Muscle of back (tissue), 11 donors: ENCODE results near the gene ATXN7. TPM values are rescaled to one million over a fixed set of nuclear protein-coding genes. Genes with fewer than 3 reads are reported as not detected.

ENCODE experiments used
- DNase-seq, 3 donors: peaks; one replicate each; pipeline versions ENCODE4 v3.0.0 to v3.0.0-alpha.2; 2013
- polyA plus RNA-seq, 10 donors: library from polyadenylated mRNA; unstranded; fragments of 120-200 nt; gene quantifications; one replicate each; pipeline ENCODE4 v1.2.1, GENCODE V29; 2013; ENCODE audit not compliant: insufficient read length in 10 of 10

The ATXN7 gene
- polyA plus RNA-seq, 10 donors: 8.9 to 18.3 (median 11.7) TPM

GRCh38 chr3:63932509-63933212 lies 69.0 kb downstream of the ATXN7 start:
- DNase-seq: no peak

DNA sequence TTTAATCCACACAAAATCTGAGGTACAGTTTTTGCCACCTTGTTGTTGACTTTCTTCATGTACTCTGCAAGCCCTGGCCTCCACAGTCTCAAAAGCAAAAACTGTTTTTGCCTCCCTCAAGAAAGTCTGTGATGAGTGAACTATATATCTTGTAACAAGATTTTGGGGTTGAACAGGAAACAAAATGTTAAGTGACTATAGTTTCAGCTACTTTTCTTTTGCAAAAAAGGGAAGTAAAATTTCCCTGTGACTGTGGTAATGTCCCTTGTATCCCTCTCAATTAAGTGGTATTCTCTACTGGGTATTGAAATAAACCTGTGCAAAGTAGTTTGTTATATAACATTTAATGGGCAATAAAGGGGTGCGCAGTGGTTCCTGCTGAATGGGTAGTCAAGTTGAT lies 69.8 kb downstream of the ATXN7 start:
- no peak for DNase-seq

GRCh38 chr3:63934041-63934866 lies 70.6 kb downstream of the ATXN7 start:
- DNase-seq: no peak

DNA sequence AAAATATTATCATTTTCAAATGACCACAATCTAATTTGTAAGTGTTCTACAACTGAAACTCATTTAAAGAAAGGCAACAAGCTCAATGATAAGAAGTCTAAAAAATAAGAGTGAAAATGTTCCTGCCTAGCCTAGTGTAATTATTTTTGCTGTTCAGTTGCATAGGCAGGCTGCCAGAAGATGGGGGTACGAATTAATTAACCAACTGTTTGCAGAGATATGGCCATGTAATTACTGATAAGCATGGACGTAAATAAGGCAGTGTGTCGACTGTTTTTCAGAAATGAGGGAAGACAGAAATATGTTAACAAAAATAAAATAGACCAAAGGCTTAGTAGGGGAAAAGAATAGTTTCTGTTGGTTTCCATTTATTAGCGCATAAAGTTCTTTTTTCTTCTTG lies 73.3 kb downstream of the ATXN7 start:
- no peak for DNase-seq

- no peak for DNase-seq
Observed at GRCh38 chr3:63937661-63938651, 74.3 kb downstream of the ATXN7 start.

DNA sequence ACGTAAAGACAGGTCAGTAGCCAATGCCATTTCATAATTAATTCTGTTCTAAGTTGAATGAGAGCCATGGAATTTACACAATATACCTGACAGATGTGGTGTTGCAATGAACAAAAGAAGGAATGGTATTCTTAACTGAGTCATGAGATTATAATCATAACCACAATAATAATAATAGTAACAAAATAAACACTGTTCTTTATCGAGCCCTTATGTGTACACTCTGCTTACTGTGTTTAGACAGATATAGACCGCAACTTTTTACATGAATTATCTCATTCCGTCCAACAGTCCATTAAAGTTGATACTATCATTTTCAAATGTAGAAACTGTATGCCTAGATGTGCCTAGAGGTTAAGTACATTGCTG lies 76.7 kb downstream of the ATXN7 start:
- DNase-seq: no peak

DNA sequence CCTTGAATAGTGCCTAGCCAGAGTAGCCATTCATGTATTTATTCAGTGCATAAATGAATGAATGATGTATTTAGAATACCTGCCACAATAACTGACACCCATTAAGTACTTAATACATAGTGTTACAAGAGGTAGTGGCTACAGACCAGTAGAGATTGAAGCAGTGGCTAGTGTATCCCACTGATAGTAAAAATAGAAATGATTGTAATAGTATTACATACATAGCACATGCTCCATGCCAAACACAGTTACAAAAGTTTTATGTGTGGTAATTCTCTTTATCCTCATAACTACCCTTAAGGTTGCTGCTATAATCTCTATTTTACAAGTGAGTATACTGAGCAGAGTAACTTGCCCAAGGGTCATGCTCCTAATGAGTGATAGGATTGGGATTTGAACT lies 78.9 kb downstream of the ATXN7 start:
- no peak for DNase-seq

- DNase-seq: no peak
Observed at GRCh38 chr3:63943678-63944077, 80.0 kb downstream of the ATXN7 start.

- no peak for DNase-seq
Observed at GRCh38 chr3:63945558-63946096, 82.0 kb downstream of the ATXN7 start.

DNA sequence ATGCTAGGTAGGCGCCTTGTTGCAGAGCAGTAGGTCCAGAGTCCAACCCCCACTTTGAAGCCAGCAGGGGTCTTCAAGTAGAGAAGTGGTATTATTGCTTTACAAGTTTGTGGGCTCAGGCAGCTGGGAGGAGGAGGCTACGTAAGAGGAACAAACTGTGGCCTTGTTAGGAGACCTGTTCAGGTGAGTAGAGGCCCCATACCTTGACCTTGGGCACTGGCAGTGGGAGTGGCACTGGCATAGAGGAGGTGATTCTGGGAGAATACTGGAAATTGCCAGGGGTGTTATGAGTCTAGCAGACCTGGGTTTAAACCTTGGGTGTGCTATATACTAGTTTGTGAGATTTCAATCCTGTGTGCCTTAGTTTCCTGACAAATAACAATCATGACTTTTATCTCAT lies 83.1 kb downstream of the ATXN7 start:
- DNase-seq: no peak

- no peak for DNase-seq
Observed at GRCh38 chr3:63947594-63947993, 83.9 kb downstream of the ATXN7 start.

DNA sequence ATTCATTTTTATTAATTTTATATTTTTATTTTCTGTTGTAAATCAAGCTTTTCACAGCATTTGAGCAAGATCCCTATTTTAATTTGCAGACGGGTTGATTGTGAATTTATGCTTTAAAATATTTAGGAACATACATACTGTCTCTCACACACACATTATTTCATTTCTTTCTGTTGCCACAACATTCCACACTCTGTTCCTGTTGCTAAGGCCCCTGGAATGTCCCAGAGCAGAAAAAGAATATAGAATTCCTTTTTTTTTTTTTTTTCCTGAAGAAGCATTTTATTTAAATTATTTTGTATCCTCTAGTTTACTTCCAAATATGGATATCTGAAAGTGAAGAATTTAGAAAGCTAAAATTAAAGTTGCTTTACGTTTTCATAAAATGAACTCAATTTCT lies 85.3 kb downstream of the ATXN7 start:
- peak; percentile 47 to 77 (median 75) for DNase-seq

DNA sequence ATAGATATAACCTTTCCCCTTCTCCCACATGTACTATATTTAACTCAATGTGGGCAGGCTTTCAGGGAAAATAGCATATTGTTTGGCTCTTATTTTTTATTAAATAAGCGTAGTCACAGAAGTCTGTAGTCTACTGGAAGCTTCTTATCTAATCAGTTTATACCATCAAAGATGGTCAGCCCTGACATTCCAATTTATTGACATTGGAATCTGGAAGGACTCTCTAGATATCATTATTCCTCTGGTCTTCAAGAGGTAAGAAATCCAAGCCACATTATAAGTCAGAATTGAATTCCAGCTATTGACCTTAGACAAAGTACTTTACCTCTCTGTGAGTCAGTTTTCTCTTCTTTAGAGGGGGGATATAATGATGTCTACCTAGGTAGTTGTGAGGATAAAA lies 87.0 kb downstream of the ATXN7 start:
- no peak for DNase-seq

DNA sequence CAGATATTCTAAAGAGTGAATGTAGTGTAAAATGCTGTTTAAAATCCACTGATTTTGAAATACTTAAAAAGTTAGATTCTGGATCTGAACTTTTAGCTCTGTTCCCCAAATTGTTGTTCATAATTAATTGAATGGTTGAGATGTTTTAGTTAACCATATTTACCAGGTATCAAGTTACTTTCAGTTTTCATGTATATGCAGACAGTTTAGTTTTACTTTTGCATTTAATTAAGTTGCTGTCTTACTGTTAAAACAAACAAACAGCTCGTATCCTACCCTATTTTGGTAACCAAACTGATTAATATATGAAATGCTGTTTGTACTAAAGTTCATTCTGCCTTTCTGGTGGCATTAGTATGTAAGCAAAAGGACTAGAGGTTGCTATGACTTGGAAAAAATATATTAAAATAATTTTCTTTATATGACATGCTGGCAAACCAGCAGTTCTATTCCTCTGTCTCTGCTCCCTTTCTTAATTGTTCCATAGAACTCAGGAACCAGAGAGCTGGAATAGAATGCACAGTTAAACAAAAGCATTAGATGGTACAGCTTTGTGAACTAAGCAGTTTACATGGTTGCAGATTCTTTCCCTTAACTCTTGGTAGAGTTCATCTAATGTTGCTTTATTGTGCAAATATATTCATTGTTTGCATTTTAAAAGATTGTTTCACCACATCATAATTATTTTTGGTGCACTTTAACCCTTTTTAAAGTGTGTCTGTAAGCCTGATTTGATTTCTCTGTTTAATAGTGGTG lies 88.0 kb downstream of the ATXN7 start:
- DNase-seq: no peak

DNA sequence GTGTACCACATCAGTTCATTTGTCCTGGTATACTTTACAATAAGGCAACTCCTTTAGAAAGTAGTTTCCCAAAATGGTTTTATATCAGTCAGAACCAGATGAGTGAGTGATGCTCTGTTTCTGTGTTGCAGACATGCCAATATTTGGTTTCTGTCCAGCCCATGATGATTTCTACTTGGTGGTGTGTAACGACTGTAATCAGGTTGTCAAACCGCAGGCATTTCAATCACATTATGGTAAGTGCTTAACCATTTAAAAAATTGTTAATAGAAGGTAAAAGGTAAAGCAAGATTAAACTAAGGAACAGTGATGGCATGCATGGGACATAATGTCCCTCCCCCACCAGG lies 88.6 kb downstream of the ATXN7 start:
- no peak for DNase-seq

DNA sequence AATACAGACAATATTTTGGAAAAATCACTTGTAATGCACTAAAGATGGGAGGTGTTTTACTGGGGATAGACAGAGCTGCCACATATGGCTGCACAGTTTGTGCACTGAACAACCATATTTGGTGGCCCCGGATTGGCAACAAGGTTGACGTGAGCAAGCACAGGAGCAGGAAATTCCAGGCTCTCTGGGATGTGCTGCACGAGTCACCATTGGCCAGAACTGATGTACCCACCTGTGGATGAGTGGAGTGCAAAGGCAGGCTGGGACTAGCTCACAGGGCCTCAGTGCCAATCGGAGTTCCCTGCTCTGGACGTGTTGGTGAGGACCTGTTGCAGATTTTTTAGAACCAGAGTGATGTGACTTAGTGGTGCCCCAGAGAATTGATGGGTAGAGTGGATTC lies 90.5 kb downstream of the ATXN7 start:
- no peak for DNase-seq

- DNase-seq: no peak
Observed at GRCh38 chr3:63955036-63955650, 91.5 kb downstream of the ATXN7 start.

DNA sequence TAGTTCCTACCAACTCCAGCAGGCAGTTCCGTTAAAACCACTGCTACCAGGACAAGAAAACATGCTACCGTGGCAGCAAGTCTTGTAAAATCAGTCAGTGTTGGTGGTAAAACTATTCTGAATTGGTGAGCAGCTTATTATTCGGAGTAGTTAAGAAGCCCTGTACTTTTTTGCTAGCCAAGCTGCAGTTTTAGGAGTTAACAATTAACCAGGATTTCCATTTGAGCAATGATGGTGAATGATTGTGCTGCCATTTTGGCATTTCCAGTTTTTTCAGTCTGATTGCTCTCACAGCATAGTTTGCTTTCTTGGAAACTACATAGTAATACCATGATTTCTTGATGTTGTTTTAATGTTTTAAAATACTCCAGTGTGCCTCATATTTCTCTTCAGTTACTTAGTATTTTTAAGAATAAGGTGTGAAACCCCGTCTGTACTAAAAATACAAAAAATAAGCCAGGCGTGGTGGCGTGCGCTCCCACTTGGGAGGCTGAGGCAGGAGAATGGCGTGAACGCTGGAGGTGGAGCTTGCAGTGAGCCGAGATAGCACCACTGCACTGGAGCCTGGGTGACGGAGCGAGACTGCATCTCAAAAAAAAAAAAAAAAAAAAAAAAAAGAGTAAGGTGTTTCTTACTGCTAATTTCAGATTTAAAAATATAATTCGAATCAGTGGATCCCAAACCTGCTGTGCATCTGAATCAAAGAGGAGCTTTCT lies 92.3 kb downstream of the ATXN7 start:
- no peak for DNase-seq

DNA sequence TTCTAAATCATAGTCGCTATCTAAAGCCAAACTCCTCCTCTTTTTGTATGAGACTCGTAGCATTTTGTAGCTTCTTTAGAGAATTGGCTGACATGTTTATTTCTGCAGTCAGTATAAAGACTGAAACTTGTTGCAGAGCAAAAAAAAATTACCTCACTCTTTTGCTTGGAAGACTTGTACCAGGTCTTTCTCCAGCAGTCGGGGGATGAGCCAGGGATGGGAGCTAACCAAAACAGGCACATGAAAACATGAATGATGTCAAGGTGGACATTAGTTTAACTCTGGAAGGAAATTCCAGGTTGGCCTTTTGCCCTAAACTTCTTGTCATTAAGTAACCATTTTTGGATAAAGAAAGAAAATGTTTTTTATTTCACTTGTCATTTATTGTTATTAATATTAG lies 95.5 kb downstream of the ATXN7 start:
- DNase-seq: peak in 1 of 3 donors; percentile 44
